ENCODE measurements around the gene BRF1.

DNA sequence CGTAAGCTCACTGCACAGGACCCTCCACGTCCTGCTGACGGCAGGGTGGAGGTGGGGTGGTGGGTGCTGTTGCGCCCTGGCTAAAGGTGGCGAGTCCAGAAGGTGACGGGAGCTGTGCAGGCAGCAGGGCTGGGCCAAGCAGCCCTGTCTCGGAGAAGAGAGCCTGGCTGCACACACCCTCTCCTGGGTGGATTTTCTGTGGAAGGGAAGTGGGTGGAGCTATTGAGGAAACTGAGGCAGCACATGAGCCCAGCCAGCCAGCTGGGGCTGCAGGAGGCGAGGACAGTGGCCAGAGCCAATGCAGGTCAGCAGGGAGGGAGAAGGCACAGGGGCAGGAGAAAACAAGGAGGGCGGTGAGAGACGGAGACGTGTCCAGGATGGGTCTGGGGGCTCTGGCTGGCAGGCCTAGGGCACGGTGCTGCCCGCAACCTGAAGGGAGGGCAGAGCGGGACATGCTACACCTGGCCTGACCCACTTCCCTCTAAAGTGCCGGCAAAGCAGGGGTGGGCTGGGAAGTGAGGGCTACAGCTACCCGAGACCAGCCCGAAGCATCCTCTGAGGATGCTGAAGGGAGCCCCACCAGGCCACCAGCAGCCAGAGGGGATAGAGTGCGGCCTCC lies 32.0 kb downstream of the BRF1 start:
- TF ChIP-seq, protein P1, sequence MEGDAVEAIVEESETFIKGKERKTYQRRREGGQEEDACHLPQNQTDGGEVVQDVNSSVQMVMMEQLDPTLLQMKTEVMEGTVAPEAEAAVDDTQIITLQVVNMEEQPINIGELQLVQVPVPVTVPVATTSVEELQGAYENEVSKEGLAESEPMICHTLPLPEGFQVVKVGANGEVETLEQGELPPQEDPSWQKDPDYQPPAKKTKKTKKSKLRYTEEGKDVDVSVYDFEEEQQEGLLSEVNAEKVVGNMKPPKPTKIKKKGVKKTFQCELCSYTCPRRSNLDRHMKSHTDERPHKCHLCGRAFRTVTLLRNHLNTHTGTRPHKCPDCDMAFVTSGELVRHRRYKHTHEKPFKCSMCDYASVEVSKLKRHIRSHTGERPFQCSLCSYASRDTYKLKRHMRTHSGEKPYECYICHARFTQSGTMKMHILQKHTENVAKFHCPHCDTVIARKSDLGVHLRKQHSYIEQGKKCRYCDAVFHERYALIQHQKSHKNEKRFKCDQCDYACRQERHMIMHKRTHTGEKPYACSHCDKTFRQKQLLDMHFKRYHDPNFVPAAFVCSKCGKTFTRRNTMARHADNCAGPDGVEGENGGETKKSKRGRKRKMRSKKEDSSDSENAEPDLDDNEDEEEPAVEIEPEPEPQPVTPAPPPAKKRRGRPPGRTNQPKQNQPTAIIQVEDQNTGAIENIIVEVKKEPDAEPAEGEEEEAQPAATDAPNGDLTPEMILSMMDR (conservative IDR thresholded peaks at IDR 0.05; ENCODE audit: low read length): no peak
- TF ChIP-seq EZH2phosphoT487 (IDR thresholded peaks at IDR 0.05; ENCODE audit: borderline replicate concordance, low read depth, low read length): no peak

All from OCI-LY7 (cell line).